ENCODE data around the gene BRPF3. TPM values are rescaled to one million over a fixed set of nuclear protein-coding genes. Genes with fewer than 3 reads are reported as not detected.

The BRPF3 gene
- total and polyA plus RNA-seq, 8 donors: 30.8 to 50.6 (median 43.1) TPM

DNA sequence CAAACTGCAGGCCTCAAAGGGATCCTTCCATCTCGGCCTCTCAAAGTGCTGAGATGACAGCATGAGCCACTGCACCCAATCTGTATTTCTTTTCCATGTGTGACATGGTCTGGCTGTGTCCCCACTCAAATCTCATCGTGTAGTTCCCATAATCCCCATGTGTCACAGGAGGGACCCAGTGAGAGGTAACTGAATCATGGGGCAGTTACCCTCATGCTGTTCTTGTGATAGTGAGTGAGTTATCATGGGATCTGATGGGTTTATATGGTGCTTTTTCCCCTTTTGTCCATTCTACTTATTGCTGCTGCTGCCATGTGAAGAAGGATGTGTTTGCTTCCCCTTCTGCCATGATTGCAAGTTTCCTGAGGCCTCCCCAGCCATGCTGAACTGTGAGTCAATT is 10.3 kb upstream of the BRPF3 start:
- DNase-seq (no peak), ATAC-seq (no peak)
- no peaks in the 10 kb centered on the region for H3K9me3 ChIP-seq
- H3K27me3 ChIP-seq: no peaks in the 10 kb centered on the region
- TF ChIP-seq, protein P1, sequence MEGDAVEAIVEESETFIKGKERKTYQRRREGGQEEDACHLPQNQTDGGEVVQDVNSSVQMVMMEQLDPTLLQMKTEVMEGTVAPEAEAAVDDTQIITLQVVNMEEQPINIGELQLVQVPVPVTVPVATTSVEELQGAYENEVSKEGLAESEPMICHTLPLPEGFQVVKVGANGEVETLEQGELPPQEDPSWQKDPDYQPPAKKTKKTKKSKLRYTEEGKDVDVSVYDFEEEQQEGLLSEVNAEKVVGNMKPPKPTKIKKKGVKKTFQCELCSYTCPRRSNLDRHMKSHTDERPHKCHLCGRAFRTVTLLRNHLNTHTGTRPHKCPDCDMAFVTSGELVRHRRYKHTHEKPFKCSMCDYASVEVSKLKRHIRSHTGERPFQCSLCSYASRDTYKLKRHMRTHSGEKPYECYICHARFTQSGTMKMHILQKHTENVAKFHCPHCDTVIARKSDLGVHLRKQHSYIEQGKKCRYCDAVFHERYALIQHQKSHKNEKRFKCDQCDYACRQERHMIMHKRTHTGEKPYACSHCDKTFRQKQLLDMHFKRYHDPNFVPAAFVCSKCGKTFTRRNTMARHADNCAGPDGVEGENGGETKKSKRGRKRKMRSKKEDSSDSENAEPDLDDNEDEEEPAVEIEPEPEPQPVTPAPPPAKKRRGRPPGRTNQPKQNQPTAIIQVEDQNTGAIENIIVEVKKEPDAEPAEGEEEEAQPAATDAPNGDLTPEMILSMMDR (IDR thresholded peaks at IDR 0.05): no peak
- no peaks in the 10 kb centered on the region for H3K36me3 ChIP-seq
- peaks cover 0 to 7% of the 10 kb centered on the region in 2 donors for H3K4me1 ChIP-seq
- intact Hi-C loops (cut with DNase I): no loop called here
- H3K4me3 ChIP-seq: no peak overlapping the region
- no peak overlapping the region for H3K27ac ChIP-seq

DNA sequence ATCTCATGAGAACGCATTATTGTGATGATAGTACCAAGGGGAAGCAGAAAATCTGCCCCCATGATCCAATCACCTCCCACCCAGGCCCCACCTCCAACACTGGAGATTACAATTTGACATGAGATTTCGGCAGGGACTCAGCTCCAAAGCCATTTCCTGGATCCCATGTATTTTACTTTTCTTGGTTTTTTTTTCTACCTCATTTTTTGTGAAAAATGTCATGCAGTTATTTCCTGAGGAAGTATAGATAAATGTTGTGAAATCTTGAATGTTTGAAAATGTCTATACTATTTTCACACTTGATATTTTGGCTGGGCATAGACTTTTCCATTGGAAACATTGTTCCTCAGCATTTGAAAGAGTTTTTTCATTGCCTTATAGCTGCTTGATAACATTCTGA is 9.1 kb upstream of the BRPF3 start:
- DNase-seq (no peak), ATAC-seq (no peak)
- no peaks in the 10 kb centered on the region for H3K36me3 ChIP-seq
- TF ChIP-seq, protein P1 (IDR thresholded peaks at IDR 0.05): no peak
- intact Hi-C loops (cut with DNase I): no loop called here
- H3K27ac ChIP-seq: no peak overlapping the region
- H3K4me3 ChIP-seq: no peak overlapping the region
- H3K4me1 ChIP-seq: peaks cover 0 to 7% of the 10 kb centered on the region in 2 donors
- H3K27me3 ChIP-seq: no peaks in the 10 kb centered on the region
- H3K9me3 ChIP-seq: no peaks in the 10 kb centered on the region

DNA sequence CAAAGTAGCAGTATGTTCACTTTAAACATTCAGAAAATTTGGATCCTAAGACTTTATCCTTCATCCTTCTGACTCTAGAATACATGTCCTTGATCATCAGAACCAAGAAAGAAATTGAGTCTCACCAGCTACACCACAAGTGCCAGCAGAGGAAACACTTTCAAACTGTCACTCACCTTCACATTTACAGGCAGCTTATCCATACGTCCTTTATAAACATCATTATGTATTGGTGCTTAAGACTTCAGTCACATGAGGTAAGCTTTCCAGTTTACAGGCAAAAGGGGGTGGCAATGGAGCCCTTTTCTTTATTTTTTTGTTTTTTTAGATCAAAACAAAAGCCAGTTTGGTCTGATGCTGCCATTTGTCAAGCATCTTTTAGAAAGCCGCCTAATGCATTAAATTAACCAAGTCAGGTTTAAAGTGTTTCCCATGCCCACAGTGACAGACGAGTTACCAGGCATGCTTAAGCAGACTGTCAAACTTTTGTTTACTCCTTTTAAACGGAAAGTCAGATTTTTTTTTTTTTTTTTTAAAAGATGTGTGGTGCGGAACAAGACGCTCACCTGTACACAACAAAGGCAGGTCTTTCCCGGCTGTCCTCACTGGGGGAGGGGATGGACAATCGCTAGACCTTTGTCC is 952 bp upstream of the BRPF3 start:
- H3K4me1 ChIP-seq: peaks cover 8 to 16% of the 10 kb centered on the region in 2 donors
- peak; percentile 8 for ATAC-seq

DNA sequence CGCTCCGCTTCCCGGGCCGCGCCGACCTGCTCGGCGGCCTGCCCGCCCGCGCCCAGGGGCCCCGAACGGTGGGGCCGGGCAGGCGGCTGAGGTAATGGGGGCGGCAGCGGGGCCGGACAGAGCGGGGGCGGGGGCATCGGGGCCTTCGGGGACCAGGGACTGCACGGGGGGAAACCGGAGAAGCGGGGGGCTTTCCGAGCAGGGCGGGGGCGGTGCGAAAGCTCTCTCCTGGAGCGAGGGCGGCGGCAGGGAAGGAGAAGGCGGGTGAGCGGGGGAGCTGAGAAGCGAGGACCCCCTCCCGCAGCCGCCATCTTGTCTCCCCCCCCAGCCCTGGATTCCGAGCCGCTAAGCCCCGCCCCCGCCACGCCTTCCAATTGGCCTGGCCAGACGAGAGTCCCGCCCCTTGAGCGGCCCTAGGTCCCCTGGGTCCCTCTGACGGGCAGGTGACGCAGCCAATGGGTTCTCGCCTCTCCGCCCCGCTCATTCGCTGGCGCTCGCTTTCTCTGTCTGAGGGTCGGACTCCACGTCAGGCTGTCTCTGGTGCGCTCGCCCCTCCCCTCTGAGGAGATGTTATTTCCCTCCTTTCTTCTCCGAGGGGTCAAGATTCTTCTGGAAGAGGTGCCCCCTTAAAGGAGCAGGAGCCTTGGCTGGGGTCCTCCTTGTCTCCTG is 470 bp downstream of the BRPF3 start:
- Histone ChIP-seq H3K4me3 (peak overlapping the region; percentile 55 to 58), H3K9me3 (no peaks in the 10 kb centered on the region), H3K27ac (peak overlapping the region; percentile 87 to 94), H3K4me1 (peaks cover 11 to 28% of the 10 kb centered on the region in 2 donors), H3K27me3 (no peaks in the 10 kb centered on the region), H3K36me3 (peaks cover 0 to 21% of the 10 kb centered on the region in 2 donors)
- TF ChIP-seq, protein P1 (IDR thresholded peaks at IDR 0.05): no peak
- peak; percentile 97 for ATAC-seq
- DNase-seq: peak; percentile 98 to 99 (median 99)
- intact Hi-C loops (cut with DNase I): loop anchor here in 1 of 2 donors (10.0 kb wide), 1 partner anchor 72 kb away; no protein-coding TSS in a partner anchor

More for the DNA sequence above, 952 bp upstream of the BRPF3 start:
- intact Hi-C loops (cut with DNase I): loop anchor here in 1 of 2 donors (10.0 kb wide), 1 partner anchor 71 kb away; no protein-coding TSS in a partner anchor
- Histone ChIP-seq H3K4me3 (peak overlapping the region; percentile 55 to 58), H3K36me3 (peaks cover 0 to 7% of the 10 kb centered on the region in 2 donors), H3K27me3 (no peaks in the 10 kb centered on the region), H3K9me3 (no peaks in the 10 kb centered on the region), H3K27ac (peak overlapping the region; percentile 87 to 94)
- TF ChIP-seq, protein P1 (IDR thresholded peaks at IDR 0.05): no peak
- peak in 1 of 4 donors; percentile 14 for DNase-seq

DNA sequence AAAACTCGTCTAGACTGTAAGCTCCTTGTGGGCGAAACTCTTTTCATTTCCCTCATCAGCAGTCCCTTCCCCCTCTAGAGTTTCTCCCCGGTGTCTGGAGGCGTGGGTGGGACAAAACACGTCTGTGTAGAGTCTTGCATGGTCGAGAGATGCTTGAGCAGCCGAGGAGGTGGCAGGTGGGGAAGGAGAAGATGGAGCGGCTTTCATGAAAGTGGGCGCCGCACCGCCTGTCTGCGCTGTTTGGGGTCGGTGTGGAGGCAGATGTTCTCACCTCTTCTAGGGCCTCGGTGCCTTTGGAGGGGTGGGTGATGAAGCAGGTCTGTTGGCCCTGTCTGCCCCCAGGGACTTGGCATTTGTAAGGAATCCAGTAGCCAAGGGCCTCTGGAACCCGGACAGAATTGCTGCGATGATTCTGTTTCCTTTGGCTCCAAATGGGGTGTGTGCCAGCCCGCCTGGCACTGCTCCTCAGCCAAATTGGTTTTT is 1.2 kb downstream of the BRPF3 start:
- Histone ChIP-seq H3K4me3 (peak overlapping the region; percentile 55 to 58), H3K9me3 (no peaks in the 10 kb centered on the region), H3K27me3 (no peaks in the 10 kb centered on the region), H3K36me3 (peaks cover 0 to 29% of the 10 kb centered on the region in 2 donors), H3K4me1 (peaks cover 11 to 34% of the 10 kb centered on the region in 2 donors), H3K27ac (no peak overlapping the region)
- no peak for DNase-seq
- no peak for ATAC-seq
- TF ChIP-seq, protein P1 (IDR thresholded peaks at IDR 0.05): no peak
- intact Hi-C loops (cut with DNase I): loop anchor here in 1 of 2 donors (10.0 kb wide), 1 partner anchor 73 kb away; no protein-coding TSS in a partner anchor
